Psoas muscle (tissue), 8 donors: ENCODE measurements around the gene PLXDC1. TPM values are rescaled to one million over a fixed set of nuclear protein-coding genes. Genes with fewer than 3 reads are reported as not detected.

Experiments
- ATAC-seq, 4 donors: fragments of 200-7000 bp; cut with Tn5 transposase; one replicate each; pipeline ENCODE4 v1.9.1; 2020; ENCODE audit warnings: moderate library complexity in 3 of 4, mild to moderate bottlenecking in 2 of 4
- DNase-seq, 2 donors: peaks; one replicate each; pipeline ENCODE4 v3.0.0-alpha.2; 2020
- H3K27ac ChIP-seq: fragments of 200-600 bp; one replicate; pipeline ENCODE4 v1.8.0; 2022
- H3K27me3 ChIP-seq, 3 donors: fragments of 200-600 bp in 1 of 3; one replicate each; pipeline versions ENCODE4 v1.6.1 to v1.8.0; 2013 to 2022; ENCODE audit warnings: low read length in 2 of 3, mild to moderate bottlenecking in 2 of 3, moderate library complexity in 1 of 3; ENCODE audit not compliant: insufficient read depth in 3 of 3
- H3K36me3 ChIP-seq, 2 donors: fragments of 200-600 bp in 1 of 2; one replicate each; pipeline versions ENCODE4 v1.6.1 to v1.8.0; 2013 to 2022; ENCODE audit warnings: low read depth in 1 of 2, mild to moderate bottlenecking in 1 of 2, moderate library complexity in 1 of 2; ENCODE audit not compliant: insufficient read depth in 1 of 2
- H3K4me1 ChIP-seq: fragments of 200-600 bp; one replicate; pipeline ENCODE4 v1.8.0; 2022
- H3K4me3 ChIP-seq: fragments of 200-600 bp; one replicate; pipeline ENCODE4 v1.8.0; 2022; ENCODE audit warnings: mild to moderate bottlenecking
- H3K9me3 ChIP-seq: fragments of 200-600 bp; one replicate; pipeline ENCODE4 v1.8.0; 2022
- WGBS, 3 donors: extraction: QIAGEN DNeasy Blood & Tissue Kit; methylation state at CpG; one replicate each; pipeline versions ENCODE4 v1.1.6 to v1.1.7; 2013; 5-methylcytosine and 5-hydroxymethylcytosine counted together
- intact Hi-C, 2 donors: fragments of 100-400 bp; cut with DNase I; formaldehyde crosslinking; loops; one replicate each; pipeline versions ENCODE4 v1.11.0 to v1.14.2; 2022
- polyA plus RNA-seq, 3 donors: library from polyadenylated mRNA; stranded (reverse); fragments of 200-250 nt; gene quantifications; one replicate each; pipeline ENCODE4 v1.2.3, GENCODE V29; 2013
- total RNA-seq, 4 donors: library from RNA; stranded (reverse); fragmentation: NEBNext Ultra II Directional in 2 of 4; extraction: Animal tissue kit (Norgen Biotek cat#: 25700) in 2 of 4; gene quantifications; one replicate each; pipeline versions ENCODE4 v1.2.1 to v1.2.4, GENCODE V29; 2021 to 2023
- TF ChIP-seq, protein P1 (sequence below): fragments of 200-600 bp; IDR thresholded peaks from one replicate; pipeline ENCODE4 v1.8.0; 2022; ENCODE audit warnings: antibody characterized with exemption
- donor health status: healthy with polysubstance abuse.
- donor health status: DM: no; HTN: no; CAD: no; lungs with moderate emphysema.
- donor health status: Bipolar disorder and iron deficiency.
- donor health status: healthy.
- donor health status: DM: yes; HTN: yes; CAD: no.
- donor health status: DM: no; HTN: no; CAD: no.
- donor health status: DM: no; HTN: no; CAD: no.
- donor health status: DM: yes; HTN: yes; CAD: no.

The PLXDC1 gene
- total and polyA plus RNA-seq, 7 donors: 2.3 to 9.2 (median 3.2) TPM

DNA sequence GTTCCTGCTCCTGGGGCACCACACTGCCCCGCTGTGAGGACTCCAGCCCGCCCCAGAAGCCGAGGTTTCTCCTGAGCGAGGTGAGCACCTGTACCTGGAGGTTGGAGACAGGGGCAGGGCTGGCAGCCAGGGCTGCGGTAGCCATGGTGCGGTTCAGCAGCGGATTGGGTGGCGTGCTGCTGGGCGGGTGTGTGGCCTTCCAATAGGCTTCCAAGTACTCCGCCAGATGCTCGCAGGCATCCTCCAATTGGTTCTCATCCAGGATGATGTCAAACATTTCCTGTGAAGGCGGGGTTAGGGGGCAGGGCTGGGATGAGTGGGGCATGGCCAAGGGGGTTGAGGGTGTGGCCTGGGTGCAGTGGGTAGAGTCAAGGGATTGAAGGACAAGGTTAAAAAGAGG lies 25.8 kb upstream of the PLXDC1 start:
- H3K4me3 ChIP-seq: no peak overlapping the region
- DNase-seq (no peak), ATAC-seq (peak in 2 of 4 donors; percentile 2 to 7)
- intact Hi-C loops: no loop called here
- no peaks in the 10 kb centered on the region for H3K9me3 ChIP-seq
- TF ChIP-seq, protein P1, sequence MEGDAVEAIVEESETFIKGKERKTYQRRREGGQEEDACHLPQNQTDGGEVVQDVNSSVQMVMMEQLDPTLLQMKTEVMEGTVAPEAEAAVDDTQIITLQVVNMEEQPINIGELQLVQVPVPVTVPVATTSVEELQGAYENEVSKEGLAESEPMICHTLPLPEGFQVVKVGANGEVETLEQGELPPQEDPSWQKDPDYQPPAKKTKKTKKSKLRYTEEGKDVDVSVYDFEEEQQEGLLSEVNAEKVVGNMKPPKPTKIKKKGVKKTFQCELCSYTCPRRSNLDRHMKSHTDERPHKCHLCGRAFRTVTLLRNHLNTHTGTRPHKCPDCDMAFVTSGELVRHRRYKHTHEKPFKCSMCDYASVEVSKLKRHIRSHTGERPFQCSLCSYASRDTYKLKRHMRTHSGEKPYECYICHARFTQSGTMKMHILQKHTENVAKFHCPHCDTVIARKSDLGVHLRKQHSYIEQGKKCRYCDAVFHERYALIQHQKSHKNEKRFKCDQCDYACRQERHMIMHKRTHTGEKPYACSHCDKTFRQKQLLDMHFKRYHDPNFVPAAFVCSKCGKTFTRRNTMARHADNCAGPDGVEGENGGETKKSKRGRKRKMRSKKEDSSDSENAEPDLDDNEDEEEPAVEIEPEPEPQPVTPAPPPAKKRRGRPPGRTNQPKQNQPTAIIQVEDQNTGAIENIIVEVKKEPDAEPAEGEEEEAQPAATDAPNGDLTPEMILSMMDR: no peak
- H3K27me3 ChIP-seq: no peaks in the 10 kb centered on the region
- 75 to 85% (median 82%) methylated on average over 12 of the region's 12 CpGs for WGBS, 3 donors
- peaks cover 3 to 71% of the 10 kb centered on the region in 2 donors for H3K36me3 ChIP-seq
- H3K4me1 ChIP-seq: peaks cover 37% of the 10 kb centered on the region
- H3K27ac ChIP-seq: peak overlapping the region; percentile 81

DNA sequence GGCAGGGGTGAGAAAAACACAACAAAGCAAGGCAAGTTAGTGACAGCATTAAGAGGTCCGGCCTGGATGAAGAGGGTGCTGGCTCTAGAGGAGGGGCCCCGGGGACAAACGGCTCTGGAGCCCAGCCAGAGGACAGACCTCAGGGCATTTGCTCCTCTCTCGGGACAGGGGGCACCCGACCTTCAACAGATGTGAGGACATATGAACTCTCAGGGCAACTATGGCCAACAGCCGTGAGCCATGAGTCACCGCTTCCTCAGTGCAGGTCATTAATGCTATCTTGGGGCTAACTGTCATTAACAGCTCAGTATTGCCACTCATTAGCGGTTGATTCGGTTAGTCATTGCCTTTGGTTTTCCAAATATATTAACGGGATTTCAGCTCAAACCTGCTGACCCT lies 24.3 kb upstream of the PLXDC1 start:
- Histone ChIP-seq H3K9me3 (no peaks in the 10 kb centered on the region), H3K27ac (peak overlapping the region; percentile 81), H3K27me3 (no peaks in the 10 kb centered on the region), H3K4me1 (peaks cover 37% of the 10 kb centered on the region), H3K36me3 (peaks cover 3 to 55% of the 10 kb centered on the region in 2 donors), H3K4me3 (no peak overlapping the region)
- peak; percentile 52 to 80 for DNase-seq
- TF ChIP-seq, protein P1: no peak
- 34 to 54% (median 38%) methylated on average over 10 of the region's 10 CpGs for WGBS, 3 donors
- intact Hi-C loops: no loop called here
- peak; percentile 60 to 79 (median 75) for ATAC-seq

DNA sequence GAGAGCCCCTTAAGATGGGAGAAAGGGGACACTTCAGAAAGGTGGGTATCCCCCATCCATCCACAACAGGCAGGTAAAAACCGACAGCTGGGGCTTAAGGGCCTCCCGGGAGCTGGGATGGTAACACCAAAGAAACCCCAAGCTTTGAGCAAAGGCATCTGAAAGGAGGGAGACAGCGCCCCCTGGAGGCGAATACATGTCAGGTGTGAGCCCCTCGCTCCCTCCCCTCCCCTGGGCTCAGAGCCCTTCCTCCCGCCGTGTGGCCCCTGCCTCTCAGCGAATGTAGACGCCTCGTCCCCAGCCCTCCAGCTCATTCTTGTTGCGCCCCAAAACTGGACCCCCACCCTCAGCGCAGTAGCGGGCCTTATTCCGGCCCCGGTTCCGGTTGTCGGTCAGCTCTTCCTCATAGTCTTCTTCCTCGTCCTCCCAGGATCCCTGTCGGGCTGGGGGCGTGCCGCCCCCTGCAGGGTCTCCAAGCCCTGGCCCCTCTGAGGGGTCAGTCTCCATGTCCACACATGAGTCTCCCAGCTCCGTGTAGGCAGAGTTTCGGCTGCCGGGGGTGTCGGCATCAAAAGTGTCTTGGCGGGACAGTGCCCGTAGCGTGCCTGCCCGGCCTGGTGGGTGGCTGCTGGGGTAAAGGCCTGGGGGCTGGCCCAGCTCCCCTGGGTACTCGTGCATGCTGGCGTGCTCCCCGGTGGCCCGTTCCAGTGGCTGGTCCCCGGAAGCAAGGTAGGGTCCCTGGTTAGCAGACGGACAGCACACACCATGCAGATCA lies 23.7 kb upstream of the PLXDC1 start:
- peak; percentile 84 to 90 for DNase-seq
- WGBS, 3 donors: 49 to 57% (median 56%) methylated on average over 31 to 35 of the region's 35 CpGs
- Histone ChIP-seq H3K4me1 (peaks cover 37% of the 10 kb centered on the region), H3K27me3 (no peaks in the 10 kb centered on the region), H3K36me3 (peaks cover 3 to 49% of the 10 kb centered on the region in 2 donors), H3K4me3 (no peak overlapping the region), H3K27ac (peak overlapping the region; percentile 81), H3K9me3 (no peaks in the 10 kb centered on the region)
- TF ChIP-seq, protein P1: peak; percentile 87
- intact Hi-C loops: no loop called here
- peak; percentile 55 to 75 (median 63) for ATAC-seq

DNA sequence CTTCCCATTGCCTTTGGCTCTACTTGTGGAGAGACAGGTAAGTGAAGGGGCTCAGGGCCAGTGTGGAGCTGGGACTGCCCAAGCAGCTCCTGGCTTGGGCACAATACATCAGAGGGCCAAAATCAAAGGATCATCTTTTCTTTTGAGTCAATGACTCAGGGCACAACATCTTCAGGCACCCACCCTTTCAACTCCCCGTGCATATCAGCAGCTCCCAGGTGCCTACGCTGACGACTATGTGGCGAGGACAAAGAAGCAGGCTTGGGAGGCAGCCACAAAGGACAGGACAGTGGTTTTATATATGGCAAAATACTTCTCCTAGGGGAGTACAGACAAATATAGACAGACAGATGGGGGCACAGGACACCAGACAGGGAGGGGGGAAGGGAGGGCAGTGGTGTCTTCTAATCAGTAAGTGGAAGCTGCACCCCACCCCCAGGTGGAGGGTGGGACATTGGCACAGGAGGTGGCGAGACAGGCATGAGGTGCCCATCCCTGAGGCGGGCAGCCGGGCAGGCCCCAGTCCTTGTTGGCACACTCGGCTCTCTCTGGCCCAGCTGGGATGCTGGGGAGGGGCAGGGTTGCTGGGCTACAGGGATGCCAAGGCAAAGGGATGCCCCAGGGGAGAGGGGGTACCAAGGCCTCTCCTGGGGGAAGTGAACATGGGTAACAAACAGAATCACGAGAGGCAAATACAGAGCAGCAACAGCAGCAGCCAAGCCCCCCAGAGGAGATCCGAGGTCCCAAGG lies 22.3 kb upstream of the PLXDC1 start:
- ATAC-seq: peak; percentile 11 to 29 (median 18)
- H3K27ac ChIP-seq: peak overlapping the region; percentile 81

More for the DNA sequence above, 22.3 kb upstream of the PLXDC1 start:
- Histone ChIP-seq H3K36me3 (peaks cover 3 to 35% of the 10 kb centered on the region in 2 donors), H3K4me1 (peaks cover 34% of the 10 kb centered on the region), H3K27me3 (no peaks in the 10 kb centered on the region), H3K4me3 (no peak overlapping the region), H3K9me3 (no peaks in the 10 kb centered on the region)
- WGBS, 3 donors: 31 to 49% (median 32%) methylated on average over 10 of the region's 10 CpGs
- DNase-seq: no peak
- TF ChIP-seq, protein P1: no peak
- intact Hi-C loops: no loop called here
